ENCODE measurements around the gene SCPEP1.

Gene SCPEP1

GRCh38 chr17:57004944-57005579 is 27.1 kb downstream of the SCPEP1 start:
- DNase-seq = no peak

GRCh38 chr17:57006040-57006439 is 28.1 kb downstream of the SCPEP1 start:
- no peak for DNase-seq

GRCh38 chr17:57008958-57009357 is 31.0 kb downstream of the SCPEP1 start:
- DNase-seq = no peak

- DNase-seq = peak; percentile 58
Measured at GRCh38 chr17:57009737-57010445, 32.0 kb downstream of the SCPEP1 start.

- no peak for DNase-seq
Measured at GRCh38 chr17:57010487-57010886, 32.6 kb downstream of the SCPEP1 start.

GRCh38 chr17:57011491-57012015 is 33.6 kb downstream of the SCPEP1 start:
- DNase-seq = no peak

- DNase-seq = no peak
Measured at GRCh38 chr17:57016071-57016763, 38.3 kb downstream of the SCPEP1 start.

- DNase-seq = peak; percentile 42
Measured at GRCh38 chr17:57016764-57017116, 38.8 kb downstream of the SCPEP1 start.

GRCh38 chr17:57017625-57018024 is 39.7 kb downstream of the SCPEP1 start:
- DNase-seq = no peak

GRCh38 chr17:57020208-57020607 is 42.3 kb downstream of the SCPEP1 start:
- no peak for DNase-seq

GRCh38 chr17:57021226-57021940 is 43.5 kb downstream of the SCPEP1 start:
- DNase-seq = no peak

GRCh38 chr17:57025876-57026275 is 47.9 kb downstream of the SCPEP1 start:
- no peak for DNase-seq

- DNase-seq = no peak
Measured at GRCh38 chr17:57027852-57028251, 49.9 kb downstream of the SCPEP1 start.

- DNase-seq = no peak
Measured at GRCh38 chr17:57032343-57032742, 54.4 kb downstream of the SCPEP1 start.

GRCh38 chr17:57033296-57033695 is 55.4 kb downstream of the SCPEP1 start:
- no peak for DNase-seq

- no peak for DNase-seq
Measured at GRCh38 chr17:57034807-57035754, 57.1 kb downstream of the SCPEP1 start.

GRCh38 chr17:57035971-57036481 is 58.1 kb downstream of the SCPEP1 start:
- DNase-seq = no peak

- DNase-seq = no peak
Measured at GRCh38 chr17:57037411-57037810, 59.5 kb downstream of the SCPEP1 start.

GRCh38 chr17:57038486-57038885 is 60.6 kb downstream of the SCPEP1 start:
- no peak for DNase-seq

GRCh38 chr17:57040571-57040970 is 62.6 kb downstream of the SCPEP1 start:
- no peak for DNase-seq

- no peak for DNase-seq
Measured at GRCh38 chr17:57043276-57043675, 65.3 kb downstream of the SCPEP1 start.

Data from HCEC 1CT (cell line).